ENCODE data around the gene SLC30A5.
"Not testable (repeated sequence)": the region's sequence is repeated elsewhere in the genome, so short reads cannot be mapped to it uniquely, and the experiment has no call there.

The SLC30A5 gene

DNA sequence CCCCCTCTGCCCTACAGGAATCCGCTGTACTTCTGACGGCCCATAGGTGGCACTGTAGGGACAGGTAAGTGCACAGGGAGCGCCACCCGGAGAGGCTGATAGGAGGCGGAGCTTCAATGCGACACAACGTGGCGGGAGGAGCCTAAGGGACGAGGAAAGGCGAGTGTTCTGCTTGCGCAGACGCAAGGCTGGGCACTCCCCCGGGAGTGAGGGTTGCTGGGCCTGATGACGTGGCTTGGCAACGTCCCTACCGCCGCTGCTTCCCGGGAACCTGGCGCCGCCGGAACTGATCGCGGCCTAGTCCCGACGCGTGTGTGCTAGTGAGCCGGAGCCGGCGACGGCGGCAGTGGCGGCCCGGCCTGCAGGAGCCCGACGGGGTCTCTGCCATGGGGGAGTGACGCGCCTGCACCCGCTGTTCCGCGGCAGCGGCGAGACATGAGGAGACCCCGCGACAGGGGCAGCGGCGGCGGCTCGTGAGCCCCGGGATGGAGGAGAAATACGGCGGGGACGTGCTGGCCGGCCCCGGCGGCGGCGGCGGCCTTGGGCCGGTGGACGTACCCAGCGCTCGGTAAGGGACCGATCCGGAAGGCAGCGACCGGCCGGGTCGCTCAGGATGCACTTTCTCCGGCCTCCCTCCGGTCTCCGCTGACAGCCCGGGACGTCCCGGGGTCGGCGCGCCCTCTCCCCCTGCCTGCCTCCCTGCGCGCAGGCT lies at the start of gene SLC30A5:
SLC30A5 (plus strand) TSS at position 244 of the 712 bp plus-strand sequence; CDS start at position 486, 242 bp downstream.
- peak within 1 kb of the TSS; percentile 94 for H3K4me3 ChIP-seq (ENCODE audit: low read depth, low read length)
- TF ChIP-seq, protein P1, sequence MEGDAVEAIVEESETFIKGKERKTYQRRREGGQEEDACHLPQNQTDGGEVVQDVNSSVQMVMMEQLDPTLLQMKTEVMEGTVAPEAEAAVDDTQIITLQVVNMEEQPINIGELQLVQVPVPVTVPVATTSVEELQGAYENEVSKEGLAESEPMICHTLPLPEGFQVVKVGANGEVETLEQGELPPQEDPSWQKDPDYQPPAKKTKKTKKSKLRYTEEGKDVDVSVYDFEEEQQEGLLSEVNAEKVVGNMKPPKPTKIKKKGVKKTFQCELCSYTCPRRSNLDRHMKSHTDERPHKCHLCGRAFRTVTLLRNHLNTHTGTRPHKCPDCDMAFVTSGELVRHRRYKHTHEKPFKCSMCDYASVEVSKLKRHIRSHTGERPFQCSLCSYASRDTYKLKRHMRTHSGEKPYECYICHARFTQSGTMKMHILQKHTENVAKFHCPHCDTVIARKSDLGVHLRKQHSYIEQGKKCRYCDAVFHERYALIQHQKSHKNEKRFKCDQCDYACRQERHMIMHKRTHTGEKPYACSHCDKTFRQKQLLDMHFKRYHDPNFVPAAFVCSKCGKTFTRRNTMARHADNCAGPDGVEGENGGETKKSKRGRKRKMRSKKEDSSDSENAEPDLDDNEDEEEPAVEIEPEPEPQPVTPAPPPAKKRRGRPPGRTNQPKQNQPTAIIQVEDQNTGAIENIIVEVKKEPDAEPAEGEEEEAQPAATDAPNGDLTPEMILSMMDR (IDR thresholded peaks at IDR 0.05; ENCODE audit: insufficient read depth, low read depth, low read length, missing control alignments), result peak; percentile 88
- peak; percentile 100 for DNase-seq (ENCODE audit: low read depth)

DNA sequence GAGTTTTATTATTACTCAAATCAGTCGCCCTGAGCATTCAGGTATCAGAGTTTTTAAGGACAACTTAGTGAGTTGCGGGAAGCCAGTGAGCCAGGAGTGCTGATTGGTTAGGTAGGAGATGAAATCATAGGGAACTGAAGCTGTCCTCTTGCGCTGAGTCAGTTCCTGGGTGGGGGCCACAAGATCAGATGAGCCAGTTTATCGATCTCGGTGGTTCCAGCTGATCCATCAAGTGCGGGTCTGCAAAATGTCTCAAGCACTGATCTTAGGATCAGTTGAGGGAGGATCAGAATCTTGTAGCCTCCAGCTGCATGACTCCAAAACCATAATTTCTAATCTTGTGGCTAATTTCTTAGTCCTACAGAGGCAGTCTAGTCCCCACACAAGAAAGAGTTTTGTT lies 48.6 kb upstream of the SLC30A5 start:
- DNase-seq (ENCODE audit: low read depth), result not testable (repeated sequence)

DNA sequence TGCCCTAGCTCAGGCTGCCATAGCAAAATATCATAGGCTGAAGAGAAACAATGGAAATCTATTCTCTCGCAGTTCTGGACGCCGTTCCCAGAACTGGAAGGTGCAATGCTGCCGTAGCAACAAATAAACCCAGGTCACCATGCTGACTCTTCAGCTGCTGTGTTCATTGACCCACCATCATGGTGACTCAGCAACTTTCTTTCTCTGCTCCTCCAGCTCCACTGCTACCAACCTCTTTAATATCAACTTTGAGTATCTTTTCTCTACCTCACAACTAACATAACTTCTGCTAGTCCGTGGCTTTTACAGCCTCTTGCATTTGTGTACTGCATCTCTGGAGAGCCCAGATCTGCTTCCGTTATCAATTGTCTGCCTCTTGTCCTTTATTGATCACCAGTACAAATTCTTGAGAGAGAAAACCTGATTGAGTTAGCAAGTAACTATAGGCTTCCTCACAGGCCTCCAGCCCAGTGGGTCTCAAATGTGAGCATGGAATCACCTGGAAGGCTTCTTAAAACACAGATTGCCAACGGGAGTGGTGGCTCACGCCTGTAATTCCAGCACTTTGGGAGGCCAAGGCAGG lies 47.3 kb upstream of the SLC30A5 start:
- no peak overlapping the region for H3K4me3 ChIP-seq (ENCODE audit: low read depth, low read length)
- TF ChIP-seq, protein P1 (IDR thresholded peaks at IDR 0.05; ENCODE audit: insufficient read depth, low read depth, low read length, missing control alignments), result no peak
- no peak for DNase-seq (ENCODE audit: low read depth)

More for the DNA sequence above, 48.6 kb upstream of the SLC30A5 start:
- not testable (repeated sequence) for H3K4me3 ChIP-seq (ENCODE audit: low read depth, low read length)

DNA sequence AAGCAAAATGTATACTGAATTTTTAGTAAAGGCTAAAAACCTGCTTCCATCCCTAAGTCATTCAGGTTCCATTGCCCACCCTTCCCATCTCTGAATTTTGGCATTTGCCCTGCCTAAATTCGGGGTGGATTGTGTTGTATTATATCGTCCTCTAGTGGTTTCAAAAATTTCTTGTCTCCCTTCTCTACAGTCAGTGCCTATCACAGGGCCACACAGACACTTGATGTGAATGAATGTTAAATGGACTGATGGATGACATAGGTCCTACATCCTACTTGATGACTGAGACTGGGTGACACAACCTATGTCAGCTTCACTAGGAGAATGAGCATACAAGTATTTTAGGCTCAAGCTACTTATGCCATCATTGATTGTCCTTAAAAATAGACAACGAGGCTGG lies 45.6 kb upstream of the SLC30A5 start:
- TF ChIP-seq, protein P1 (IDR thresholded peaks at IDR 0.05; ENCODE audit: insufficient read depth, low read depth, low read length, missing control alignments), result peak; percentile 49
- DNase-seq (ENCODE audit: low read depth), result peak; percentile 24
- no peak overlapping the region for H3K4me3 ChIP-seq (ENCODE audit: low read depth, low read length)

DNA sequence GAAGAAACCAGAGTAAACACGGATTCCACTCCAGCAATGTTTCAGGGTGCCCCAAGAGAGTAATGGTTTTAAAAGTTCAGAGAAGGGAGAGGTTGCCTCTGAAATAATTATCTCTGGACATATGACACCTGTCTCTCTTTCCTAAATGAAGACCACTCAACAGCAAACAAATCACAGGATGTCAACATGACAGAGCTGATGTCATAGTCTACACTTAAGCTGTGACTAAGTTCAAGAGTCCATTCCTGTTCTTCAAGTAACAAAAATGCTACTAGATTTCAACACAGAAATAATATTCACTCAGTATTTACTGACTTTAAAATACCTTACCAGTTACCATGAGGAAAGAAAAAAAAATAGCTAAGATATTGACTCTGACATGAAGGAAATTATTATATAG lies 44.7 kb upstream of the SLC30A5 start:
- no peak for DNase-seq (ENCODE audit: low read depth)
- H3K4me3 ChIP-seq (ENCODE audit: low read depth, low read length), result no peak overlapping the region
- TF ChIP-seq, protein P1 (IDR thresholded peaks at IDR 0.05; ENCODE audit: insufficient read depth, low read depth, low read length, missing control alignments), result no peak

DNA sequence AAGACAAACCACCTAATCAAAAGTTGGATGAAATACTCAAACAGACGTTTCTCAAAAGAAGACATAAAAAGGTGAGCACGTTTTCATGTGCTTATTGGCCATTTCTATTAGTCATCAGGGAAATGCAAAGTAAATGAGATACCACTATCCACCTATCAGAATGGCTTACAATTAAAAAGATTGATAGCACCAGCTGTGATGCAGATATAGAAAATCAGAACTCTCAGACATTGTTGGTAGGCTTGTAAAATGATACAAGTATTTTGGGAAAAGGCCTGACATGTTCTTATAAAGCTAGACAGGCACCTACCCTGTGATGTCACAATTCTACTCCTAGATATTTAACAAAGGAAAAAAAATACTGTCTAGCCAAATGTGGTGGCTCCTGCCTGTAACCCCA lies 44.0 kb upstream of the SLC30A5 start:
- TF ChIP-seq, protein P1 (IDR thresholded peaks at IDR 0.05; ENCODE audit: insufficient read depth, low read depth, low read length, missing control alignments), result no peak
- DNase-seq (ENCODE audit: low read depth), result no peak
- H3K4me3 ChIP-seq (ENCODE audit: low read depth, low read length), result no peak overlapping the region

DNA sequence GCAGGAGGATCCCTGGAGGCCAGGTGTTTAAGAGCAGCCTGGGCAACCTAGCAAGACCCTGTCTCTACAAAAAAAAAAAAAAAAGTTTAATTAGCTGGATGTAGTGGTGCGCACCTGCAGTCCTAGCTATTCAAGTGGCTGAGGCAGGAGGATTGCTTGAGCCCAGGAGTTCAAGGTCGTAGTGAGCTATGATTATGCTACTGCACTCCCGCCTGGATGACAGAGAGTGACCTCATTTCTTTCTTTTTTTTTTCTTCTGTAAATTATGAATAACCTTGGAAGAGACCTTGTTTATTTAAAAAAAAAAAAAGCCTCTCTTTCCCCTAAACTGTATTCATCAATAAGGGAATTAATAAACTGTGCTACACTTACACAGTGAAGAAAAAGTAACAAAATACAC lies 43.6 kb upstream of the SLC30A5 start:
- TF ChIP-seq, protein P1 (IDR thresholded peaks at IDR 0.05; ENCODE audit: insufficient read depth, low read depth, low read length, missing control alignments), result no peak
- DNase-seq (ENCODE audit: low read depth), result no peak
- H3K4me3 ChIP-seq (ENCODE audit: low read depth, low read length), result no peak overlapping the region

Measured in GM12865 (cell line).